Measurements from ENCODE around the gene PTBP3. TPM values are rescaled to one million over a fixed set of nuclear protein-coding genes. Genes with fewer than 3 reads are reported as not detected.

PTBP3 gene
- total and polyA plus RNA-seq, 2 of the 4 experiments (the other 2 are of a cell fraction): 8.6 to 15.6 TPM

GRCh38 chr9:112224401-112225289 is 108.8 kb downstream of the PTBP3 start (continued):
- TF ChIP-seq MAZ (IDR thresholded peaks at IDR 0.05; ENCODE audit: borderline replicate concordance, low read depth, low read length): no peak
- TF ChIP-seq RAD21 (IDR thresholded peaks at IDR 0.05; ENCODE audit: low read length): no peak; the same call in 1 of the 2 replicates
- peak; percentile 86 for TF ChIP-seq USF2 (IDR thresholded peaks at IDR 0.05; ENCODE audit: low read depth, low read length)

GRCh38 chr9:112218908-112219307 is 114.5 kb downstream of the PTBP3 start:
- Histone ChIP-seq H3K4me3 (ENCODE audit: insufficient read depth, low read depth, low read length) (no peak overlapping the region), H3K4ac (ENCODE audit: low read depth, low read length) (no peak overlapping the region), H3K23ac (ENCODE audit: low read depth, low read length) (no peak overlapping the region), H3K56ac (ENCODE audit: extremely low read depth, insufficient read depth, low read length) (no peak overlapping the region), H2BK5ac (ENCODE audit: low read depth, low read length, poor library complexity, severe bottlenecking) (no peak overlapping the region), H4K20me1 (ENCODE audit: insufficient read depth, low read length) (no peaks in the 10 kb centered on the region), H3K36me3 (ENCODE audit: control insufficient read depth, insufficient read depth, low read length) (peaks cover 19% of the 10 kb centered on the region; the same call in 1 of the 2 replicates), H3K27me3 (ENCODE audit: control insufficient read depth, insufficient read depth, low read length) (no peaks in the 10 kb centered on the region), H3K27ac (ENCODE audit: insufficient read depth, low read length) (no peak overlapping the region), H2AFZ (replicated peaks; ENCODE audit: low read length, poor library complexity) (no peak overlapping the region), H2BK20ac (ENCODE audit: low read depth, low read length) (no peak overlapping the region), H3K79me1 (ENCODE audit: low read depth in 1 of 2, low read length in 2 of 2) (peaks cover 3 to 17% of the 10 kb centered on the region in 2 experiments; a peak in 2 of 4 replicates), H4K5ac (ENCODE audit: low read depth, low read length) (no peak overlapping the region), H3K4me1 (ENCODE audit: control insufficient read depth, insufficient read depth, low read length) (no peaks in the 10 kb centered on the region), H4K8ac (ENCODE audit: low read depth in 2 of 2, low read length in 2 of 2) (no peak overlapping the region), H3K9ac (ENCODE audit: low read depth, low read length) (no peak overlapping the region), H3K4me2 (ENCODE audit: low read depth, low read length) (no peak overlapping the region), H2AK5ac (ENCODE audit: low read depth, low read length) (no peak overlapping the region), H2AK9ac (replicated peaks; ENCODE audit: low read depth, low read length, poor library complexity) (no peak overlapping the region), H2BK15ac (ENCODE audit: low read depth, low read length) (no peak overlapping the region), H3K14ac (replicated peaks; ENCODE audit: low read depth, low read length) (no peak overlapping the region), H3K9me1 (ENCODE audit: insufficient read depth, low read length) (no peaks in the 10 kb centered on the region), H4K91ac (ENCODE audit: insufficient read depth, low read depth, low read length) (no peak overlapping the region), H3K18ac (ENCODE audit: low read depth, low read length) (no peak overlapping the region), H3K9me3 (ENCODE audit: control insufficient read depth, insufficient read depth, low read length) (no peaks in the 10 kb centered on the region), H2BK120ac (ENCODE audit: low read depth, low read length) (no peak overlapping the region)
- ChIA-PET CTCF (no interaction called here), POLR2A (ENCODE audit: unreplicated experiment) (no interaction called here)
- TF ChIP-seq MAFK (IDR thresholded peaks at IDR 0.05; ENCODE audit: low read depth, low read length) (peak; percentile 93), RAD21 (IDR thresholded peaks at IDR 0.05; ENCODE audit: low read length) (no peak), CHD1 (IDR thresholded peaks at IDR 0.05; ENCODE audit: low read depth, low read length) (no peak), MAZ (IDR thresholded peaks at IDR 0.05; ENCODE audit: borderline replicate concordance, low read depth, low read length) (no peak)
- ATAC-seq (ENCODE audit: low read depth) (no peak), DNase-seq (no peak)
- in situ Hi-C loops (cut with MboI; ENCODE audit: low sequenced_read_pairs) (no loop called here), dilution Hi-C loops (cut with HindIII; ENCODE audit: low sequenced_read_pairs, unreplicated experiment) (no loop called here), intact Hi-C loops (cut with micrococcal nuclease) (no loop called here)
- no TSS peak for BruUV-seq (replicated peaks)
- WGBS, 2 experiments (ENCODE audit: extremely low coverage in 2 of 2, insufficient read length in 1 of 2): no CpG with 5 or more reads among the region's 3 CpGs

Data from IMR-90 (cell line).